ENCODE results near the gene SYNGR2. TPM values are rescaled to one million over a fixed set of nuclear protein-coding genes. Genes with fewer than 3 reads are reported as not detected.

Gene SYNGR2
- total RNA-seq, 2 donors from 2014 or later: 133 to 284 TPM

DNA sequence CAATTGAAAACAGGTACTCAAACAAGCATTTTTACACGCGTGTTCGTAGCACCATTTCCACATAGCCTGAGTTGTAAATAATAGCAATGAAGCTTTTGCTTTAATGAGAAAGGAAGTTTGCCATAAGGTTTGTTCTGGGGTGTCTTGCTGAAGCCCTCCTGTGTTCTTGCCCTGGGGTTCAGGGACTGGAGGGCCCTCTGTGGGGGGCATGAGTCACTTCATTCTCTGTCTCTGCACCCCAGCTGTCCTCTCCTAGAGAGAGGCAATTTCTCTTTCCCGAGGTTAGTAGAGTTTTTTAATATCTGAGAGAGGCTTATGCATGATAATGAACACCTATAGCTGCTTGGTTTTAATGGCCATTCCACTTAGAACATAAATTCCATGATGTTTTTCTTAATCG, 28.3 kb downstream of the SYNGR2 start:
- Histone ChIP-seq H3K9me3 (no peaks in the 10 kb centered on the region), H3K27ac (no peak overlapping the region), H3K36me3 (no peaks in the 10 kb centered on the region), H3K27me3 (replicated peaks; ENCODE audit: insufficient read depth) (no peaks in the 10 kb centered on the region), H3K4me3 (no peak overlapping the region), H3K4me1 (replicated peaks) (peaks cover 8% of the 10 kb centered on the region)
- no peak for TF ChIP-seq POLR2AphosphoS5 (IDR thresholded peaks at IDR 0.05)
- TF ChIP-seq, protein P1, sequence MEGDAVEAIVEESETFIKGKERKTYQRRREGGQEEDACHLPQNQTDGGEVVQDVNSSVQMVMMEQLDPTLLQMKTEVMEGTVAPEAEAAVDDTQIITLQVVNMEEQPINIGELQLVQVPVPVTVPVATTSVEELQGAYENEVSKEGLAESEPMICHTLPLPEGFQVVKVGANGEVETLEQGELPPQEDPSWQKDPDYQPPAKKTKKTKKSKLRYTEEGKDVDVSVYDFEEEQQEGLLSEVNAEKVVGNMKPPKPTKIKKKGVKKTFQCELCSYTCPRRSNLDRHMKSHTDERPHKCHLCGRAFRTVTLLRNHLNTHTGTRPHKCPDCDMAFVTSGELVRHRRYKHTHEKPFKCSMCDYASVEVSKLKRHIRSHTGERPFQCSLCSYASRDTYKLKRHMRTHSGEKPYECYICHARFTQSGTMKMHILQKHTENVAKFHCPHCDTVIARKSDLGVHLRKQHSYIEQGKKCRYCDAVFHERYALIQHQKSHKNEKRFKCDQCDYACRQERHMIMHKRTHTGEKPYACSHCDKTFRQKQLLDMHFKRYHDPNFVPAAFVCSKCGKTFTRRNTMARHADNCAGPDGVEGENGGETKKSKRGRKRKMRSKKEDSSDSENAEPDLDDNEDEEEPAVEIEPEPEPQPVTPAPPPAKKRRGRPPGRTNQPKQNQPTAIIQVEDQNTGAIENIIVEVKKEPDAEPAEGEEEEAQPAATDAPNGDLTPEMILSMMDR (IDR thresholded peaks at IDR 0.05): no peak
- TF ChIP-seq POLR2A (IDR thresholded peaks at IDR 0.05): no peak
- DNase-seq (ENCODE audit: low spot score): no peak
- 79% methylated on average over 5 of the region's 5 CpGs for WGBS
- intact Hi-C loops (cut with DNase I): no loop called here

DNA sequence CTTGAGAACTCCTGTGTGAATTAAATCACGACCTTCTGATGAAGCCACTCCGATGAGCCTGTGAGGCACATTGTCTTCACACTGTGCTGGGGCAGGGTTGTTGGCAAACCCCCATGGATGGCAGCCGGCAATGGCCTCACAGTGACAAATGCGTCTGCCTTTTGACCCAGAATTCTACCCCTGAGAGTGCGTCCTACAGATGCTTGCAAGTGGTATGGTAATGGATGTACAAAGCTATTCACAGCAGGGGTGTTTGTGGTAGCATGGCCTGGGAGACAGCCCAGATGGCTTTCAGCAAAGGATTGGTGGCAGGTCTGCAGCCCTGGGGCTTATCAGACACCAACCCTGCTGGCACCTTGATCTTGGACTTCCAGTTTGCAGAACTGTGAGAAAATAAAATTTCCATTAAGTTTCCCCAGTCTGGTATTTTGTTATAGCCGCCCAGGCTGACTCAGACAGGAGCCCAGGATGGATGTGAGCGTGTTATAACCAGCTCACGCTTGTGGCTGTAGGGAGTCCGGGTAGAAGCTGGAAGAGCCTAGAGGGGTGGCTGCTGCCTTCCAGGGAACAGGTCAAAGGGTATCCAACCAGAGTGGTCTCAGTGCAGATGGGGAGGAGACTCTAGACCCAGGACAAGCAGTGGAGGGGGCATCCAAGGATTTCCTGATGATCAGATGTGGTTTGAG, 28.9 kb downstream of the SYNGR2 start:
- H3K4me3 ChIP-seq: no peak overlapping the region
- TF ChIP-seq, protein P1 (IDR thresholded peaks at IDR 0.05): no peak
- TF ChIP-seq POLR2AphosphoS5 (IDR thresholded peaks at IDR 0.05): no peak
- TF ChIP-seq POLR2A (IDR thresholded peaks at IDR 0.05): no peak
- no peak overlapping the region for H3K27ac ChIP-seq
- no peaks in the 10 kb centered on the region for H3K36me3 ChIP-seq
- DNase-seq (ENCODE audit: low spot score): no peak
- 60% methylated on average over 9 of the region's 9 CpGs for WGBS
- peaks cover 8% of the 10 kb centered on the region for H3K4me1 ChIP-seq (replicated peaks)
- H3K9me3 ChIP-seq: no peaks in the 10 kb centered on the region
- no peaks in the 10 kb centered on the region for H3K27me3 ChIP-seq (replicated peaks; ENCODE audit: insufficient read depth)
- intact Hi-C loops (cut with DNase I): no loop called here

DNA sequence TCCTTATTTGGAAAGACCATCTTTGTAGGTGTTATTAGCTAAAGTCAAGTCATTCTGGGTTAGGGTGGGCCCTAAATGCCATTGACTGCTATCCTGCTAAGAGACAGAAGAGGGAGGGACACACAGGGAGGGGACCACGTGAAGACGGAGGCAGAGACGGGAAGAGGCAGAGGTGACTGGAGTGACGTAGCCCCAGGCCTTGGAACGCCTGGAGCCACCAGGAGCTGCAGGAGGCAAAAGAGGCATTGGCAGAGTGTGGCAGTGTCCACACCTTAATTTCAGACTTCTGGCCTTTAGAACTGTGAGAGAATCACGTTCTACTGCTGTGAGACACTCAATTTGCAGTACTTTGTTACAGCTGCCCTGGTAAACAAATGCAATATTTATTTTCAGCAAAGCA, 32.1 kb downstream of the SYNGR2 start:
- Histone ChIP-seq H3K4me1 (replicated peaks) (peaks cover 8% of the 10 kb centered on the region), H3K36me3 (no peaks in the 10 kb centered on the region), H3K9me3 (no peaks in the 10 kb centered on the region), H3K4me3 (no peak overlapping the region), H3K27ac (peak overlapping the region; percentile 79 to 91), H3K27me3 (replicated peaks; ENCODE audit: insufficient read depth) (no peaks in the 10 kb centered on the region)
- DNase-seq (ENCODE audit: low spot score): no peak
- intact Hi-C loops (cut with DNase I): no loop called here
- no peak for TF ChIP-seq POLR2AphosphoS5 (IDR thresholded peaks at IDR 0.05)
- no peak for TF ChIP-seq POLR2A (IDR thresholded peaks at IDR 0.05)
- TF ChIP-seq, protein P1 (IDR thresholded peaks at IDR 0.05): no peak
- WGBS: 68% methylated on average over 6 of the region's 6 CpGs

DNA sequence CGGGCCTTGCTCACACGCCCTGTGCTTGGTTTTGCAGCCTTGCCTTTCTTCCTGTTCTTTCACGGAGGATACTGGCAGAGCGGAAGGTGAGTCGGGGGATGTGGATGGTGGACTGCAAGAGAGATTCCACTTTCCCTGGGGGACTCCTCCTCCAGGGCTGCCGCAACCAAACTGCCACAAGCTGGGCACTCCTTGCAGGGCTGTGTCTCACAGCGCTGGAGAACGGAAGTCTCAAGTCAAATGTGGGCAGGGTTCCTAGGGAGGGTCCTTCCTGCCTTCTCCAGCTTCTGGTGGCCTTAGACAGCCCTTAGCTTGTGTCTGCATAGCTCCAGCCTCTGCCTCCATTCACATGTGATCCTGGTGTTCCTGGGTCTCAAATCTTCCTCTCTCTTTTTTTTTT, 34.3 kb downstream of the SYNGR2 start:
- no peaks in the 10 kb centered on the region for H3K9me3 ChIP-seq
- DNase-seq (ENCODE audit: low spot score): no peak
- H3K27me3 ChIP-seq (replicated peaks; ENCODE audit: insufficient read depth): no peaks in the 10 kb centered on the region
- peaks cover 8% of the 10 kb centered on the region for H3K4me1 ChIP-seq (replicated peaks)
- H3K36me3 ChIP-seq: no peaks in the 10 kb centered on the region
- WGBS: 90% methylated on average over 8 of the region's 8 CpGs
- H3K4me3 ChIP-seq: no peak overlapping the region
- intact Hi-C loops (cut with DNase I): no loop called here
- no peak overlapping the region for H3K27ac ChIP-seq
- TF ChIP-seq POLR2AphosphoS5 (IDR thresholded peaks at IDR 0.05) (no peak), POLR2A (IDR thresholded peaks at IDR 0.05) (no peak)
- TF ChIP-seq, protein P1 (IDR thresholded peaks at IDR 0.05): no peak

Measured in prostate gland (tissue), 2 donors.